ENCODE data around the gene COL8A2. TPM values are rescaled to one million over a fixed set of nuclear protein-coding genes. Genes with fewer than 3 reads are reported as not detected.

Gene COL8A2
- total RNA-seq, 2 donors from 2014 or later = 1.3 to 1.6 TPM

DNA sequence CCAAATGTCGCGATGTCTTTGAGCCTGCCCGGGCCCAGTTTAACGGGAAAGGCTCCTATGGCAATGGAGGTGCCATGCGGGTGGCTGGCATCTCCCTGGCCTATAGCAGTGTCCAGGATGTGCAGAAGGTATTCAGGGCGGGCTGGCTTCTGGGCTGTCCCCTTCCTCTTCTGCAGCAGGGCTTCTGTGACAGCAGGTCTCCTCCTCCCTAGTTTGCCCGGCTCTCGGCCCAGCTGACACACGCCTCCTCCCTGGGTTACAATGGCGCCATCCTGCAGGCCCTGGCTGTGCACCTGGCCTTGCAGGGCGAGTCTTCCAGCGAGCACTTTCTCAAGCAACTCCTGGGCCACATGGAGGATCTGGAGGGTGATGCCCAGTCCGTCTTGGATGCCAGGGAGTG lies 33.3 kb downstream of the COL8A2 start:
- TF ChIP-seq, protein P1, sequence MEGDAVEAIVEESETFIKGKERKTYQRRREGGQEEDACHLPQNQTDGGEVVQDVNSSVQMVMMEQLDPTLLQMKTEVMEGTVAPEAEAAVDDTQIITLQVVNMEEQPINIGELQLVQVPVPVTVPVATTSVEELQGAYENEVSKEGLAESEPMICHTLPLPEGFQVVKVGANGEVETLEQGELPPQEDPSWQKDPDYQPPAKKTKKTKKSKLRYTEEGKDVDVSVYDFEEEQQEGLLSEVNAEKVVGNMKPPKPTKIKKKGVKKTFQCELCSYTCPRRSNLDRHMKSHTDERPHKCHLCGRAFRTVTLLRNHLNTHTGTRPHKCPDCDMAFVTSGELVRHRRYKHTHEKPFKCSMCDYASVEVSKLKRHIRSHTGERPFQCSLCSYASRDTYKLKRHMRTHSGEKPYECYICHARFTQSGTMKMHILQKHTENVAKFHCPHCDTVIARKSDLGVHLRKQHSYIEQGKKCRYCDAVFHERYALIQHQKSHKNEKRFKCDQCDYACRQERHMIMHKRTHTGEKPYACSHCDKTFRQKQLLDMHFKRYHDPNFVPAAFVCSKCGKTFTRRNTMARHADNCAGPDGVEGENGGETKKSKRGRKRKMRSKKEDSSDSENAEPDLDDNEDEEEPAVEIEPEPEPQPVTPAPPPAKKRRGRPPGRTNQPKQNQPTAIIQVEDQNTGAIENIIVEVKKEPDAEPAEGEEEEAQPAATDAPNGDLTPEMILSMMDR (IDR thresholded peaks at IDR 0.05) = no peak
- no peak for TF ChIP-seq POLR2A (IDR thresholded peaks at IDR 0.05)

DNA sequence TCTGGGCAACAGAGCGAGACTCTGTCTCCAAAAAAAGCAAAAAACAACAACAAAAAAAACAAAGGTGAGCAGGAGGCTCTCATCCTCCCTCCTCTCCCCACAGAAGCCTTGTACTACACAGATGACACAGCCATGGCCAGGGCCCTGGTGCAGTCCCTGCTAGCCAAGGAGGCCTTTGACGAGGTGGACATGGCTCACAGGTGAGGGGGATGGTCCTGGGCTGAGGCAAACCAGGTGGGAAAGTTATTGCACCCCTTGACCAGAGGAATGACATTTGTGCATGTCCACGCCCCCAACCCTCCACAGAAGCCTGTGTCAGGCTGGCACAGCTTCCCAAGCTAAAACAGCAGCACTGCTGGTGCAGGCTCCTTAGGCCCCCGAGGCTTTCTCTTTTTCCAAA lies 33.9 kb downstream of the COL8A2 start:
- no peaks in the 10 kb centered on the region for H3K9me3 ChIP-seq
- 81 to 85% methylated on average over 4 of the region's 4 CpGs for WGBS, 2 donors
- no peak overlapping the region for H3K4me3 ChIP-seq
- ATAC-seq (no peak), DNase-seq (no peak)
- H3K27ac ChIP-seq = no peak overlapping the region
- H3K27me3 ChIP-seq = no peaks in the 10 kb centered on the region
- peaks cover 17% of the 10 kb centered on the region for H3K4me1 ChIP-seq
- intact Hi-C loops (cut with DNase I) = loop anchor here (10.0 kb wide), 2 partner anchors 54 to 324 kb away; partner anchors contain the start of gene TRAPPC3
- TF ChIP-seq, protein P1 (IDR thresholded peaks at IDR 0.05) = no peak
- no peak for TF ChIP-seq POLR2A (IDR thresholded peaks at IDR 0.05)
- H3K36me3 ChIP-seq (replicated peaks in 1 of 2; ENCODE audit: insufficient read depth in 1 of 2, low read depth in 2 of 2) = peaks cover 19% of the 10 kb centered on the region in 2 donors

More for the DNA sequence above, 33.3 kb downstream of the COL8A2 start:
- no peaks in the 10 kb centered on the region for H3K9me3 ChIP-seq
- DNase-seq (no peak), ATAC-seq (no peak)
- H3K36me3 ChIP-seq (replicated peaks in 1 of 2; ENCODE audit: insufficient read depth in 1 of 2, low read depth in 2 of 2) = peaks cover 19% of the 10 kb centered on the region in 2 donors
- H3K4me3 ChIP-seq = no peak overlapping the region
- intact Hi-C loops (cut with DNase I) = loop anchor here (10.0 kb wide), 2 partner anchors 53 to 323 kb away; partner anchors contain the start of gene TRAPPC3
- peaks cover 17% of the 10 kb centered on the region for H3K4me1 ChIP-seq
- no peak overlapping the region for H3K27ac ChIP-seq
- no peaks in the 10 kb centered on the region for H3K27me3 ChIP-seq
- 87 to 88% methylated on average over 6 to 13 of the region's 13 CpGs for WGBS, 2 donors

DNA sequence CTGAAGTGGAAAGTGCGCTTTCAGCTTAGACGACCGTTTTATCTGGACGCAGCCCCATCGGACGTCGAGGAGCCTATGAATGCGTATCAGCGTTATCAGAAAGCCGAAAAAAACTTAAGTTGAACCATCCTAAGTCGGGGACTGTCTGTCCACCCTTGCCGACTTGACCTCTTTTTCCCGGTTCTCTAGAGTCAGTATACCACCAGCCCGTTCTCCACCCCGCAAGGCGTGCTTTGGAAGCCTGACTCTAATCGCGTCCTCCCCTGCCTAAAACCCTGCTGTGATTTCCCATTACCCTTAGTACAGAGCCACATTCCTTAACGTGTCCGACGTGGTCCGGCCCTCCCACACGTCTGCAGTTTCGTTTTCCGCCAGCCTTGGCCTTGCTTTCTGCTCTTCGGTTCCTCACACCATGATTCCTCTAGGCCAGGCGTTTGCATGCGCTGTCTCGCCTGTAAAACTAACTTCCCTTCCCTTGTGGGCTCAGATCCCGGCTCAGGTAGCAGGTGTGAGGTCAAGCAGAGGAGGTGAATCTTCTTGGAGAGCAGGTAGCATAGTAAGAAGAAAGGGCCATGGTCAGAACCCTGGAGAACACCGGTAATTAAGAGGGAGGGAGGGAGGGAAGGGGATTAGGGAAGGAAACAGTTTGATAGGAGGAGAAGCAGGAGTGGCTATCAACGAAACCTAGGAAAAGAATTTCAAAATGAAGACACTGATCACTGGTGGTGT lies 35.5 kb downstream of the COL8A2 start:
- H3K4me1 ChIP-seq = peaks cover 23% of the 10 kb centered on the region
- no peak for TF ChIP-seq POLR2A (IDR thresholded peaks at IDR 0.05)
- TF ChIP-seq, protein P1 (IDR thresholded peaks at IDR 0.05) = no peak
- ATAC-seq = no peak
- no peaks in the 10 kb centered on the region for H3K9me3 ChIP-seq
- WGBS, 2 donors = 4 to 7% methylated on average over 31 to 32 of the region's 32 CpGs
- peak overlapping the region; percentile 64 to 88 (median 79) for H3K27ac ChIP-seq
- DNase-seq = no peak
- no peaks in the 10 kb centered on the region for H3K27me3 ChIP-seq
- H3K36me3 ChIP-seq (replicated peaks in 1 of 2; ENCODE audit: insufficient read depth in 1 of 2, low read depth in 2 of 2) = peaks cover 16 to 19% of the 10 kb centered on the region in 2 donors
- H3K4me3 ChIP-seq = peak overlapping the region; percentile 76 to 99
- intact Hi-C loops (cut with DNase I) = loop anchor here (10.0 kb wide), 2 partner anchors 55 to 325 kb away; partner anchors contain the start of gene TRAPPC3

DNA sequence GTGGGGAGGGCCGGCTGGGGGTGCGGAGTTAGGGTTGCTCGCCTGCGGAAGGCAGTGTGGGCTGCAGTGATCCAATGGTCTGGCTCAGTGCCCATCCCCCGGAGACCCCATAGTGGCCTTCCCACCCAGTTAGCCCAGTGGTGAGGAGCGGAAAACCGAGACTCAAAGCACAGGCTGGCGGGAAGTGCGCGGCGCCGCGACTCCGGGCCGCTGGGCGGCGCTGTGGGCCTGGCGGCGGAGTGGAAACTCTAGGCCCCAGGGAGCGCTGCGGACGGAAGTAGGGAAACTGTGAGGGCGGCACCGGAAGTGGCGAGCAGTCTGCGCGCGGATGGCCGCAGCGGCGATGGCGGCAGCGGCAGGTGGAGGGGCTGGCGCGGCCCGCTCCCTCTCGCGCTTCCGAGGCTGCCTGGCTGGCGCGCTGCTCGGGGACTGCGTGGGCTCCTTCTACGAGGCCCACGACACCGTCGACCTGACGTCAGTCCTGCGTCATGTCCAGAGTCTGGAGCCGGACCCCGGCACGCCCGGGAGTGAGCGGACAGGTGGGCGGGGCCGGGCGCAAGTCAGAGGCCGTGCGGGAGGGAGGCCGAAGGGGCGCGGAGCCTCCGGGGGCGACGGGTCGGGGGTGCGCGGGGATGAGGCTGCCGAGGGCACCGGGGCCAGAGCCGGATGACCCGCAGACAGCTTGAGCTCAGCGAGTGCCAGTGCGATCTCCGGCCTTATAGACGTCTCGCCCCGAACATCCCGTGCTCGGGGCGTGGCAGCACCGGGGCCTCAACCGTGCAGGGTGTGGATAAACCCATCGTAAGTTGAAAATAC lies 36.2 kb downstream of the COL8A2 start, which contains the start of gene ADPRS:
Gene ADPRS (plus strand): TSS at position 316 of the 816 bp plus-strand sequence. CDS start 13 bp downstream, at position 329.
- intact Hi-C loops (cut with DNase I) = no loop called here
- no peaks in the 10 kb centered on the region for H3K27me3 ChIP-seq
- ATAC-seq (peak; percentile 88), DNase-seq (peak; percentile 88 to 91 (median 91))
- H3K9me3 ChIP-seq = no peaks in the 10 kb centered on the region
- peak within 1 kb of the TSS; percentile 76 to 99 for H3K4me3 ChIP-seq
- peaks cover 12 to 15% of the 10 kb centered on the region in 2 donors for H3K36me3 ChIP-seq (replicated peaks in 1 of 2; ENCODE audit: insufficient read depth in 1 of 2, low read depth in 2 of 2)
- 1% methylated on average over 22 to 80 of the region's 84 CpGs for whole genome bisulfite sequencing, 2 donors
- peaks cover 29% of the 10 kb centered on the region for H3K4me1 ChIP-seq
- H3K27ac ChIP-seq = peak within 1 kb of the TSS; percentile 64 to 88 (median 79)
- TF ChIP-seq POLR2A (IDR thresholded peaks at IDR 0.05) = peak; percentile 90 to 91 (median 90)
- TF ChIP-seq, protein P1 (IDR thresholded peaks at IDR 0.05) = peak; percentile 98 to 99 (median 99)

Measured in body of pancreas (tissue), 4 donors.